HepG2 (cell line): ENCODE results near the gene MMP23B. TPM values are rescaled to one million over a fixed set of nuclear protein-coding genes. Genes with fewer than 3 reads are reported as not detected.

Experiments used
- CBX2 ChIP-seq, 2 experiments: fragments of 200-600 bp in 1 of 2; sonication (generic); formaldehyde crosslinking in 1 of 2; IDR thresholded peaks; 2 replicates each; pipeline versions ENCODE4 v1.7.0 to v1.8.1; 2018 to 2022; ENCODE audit warnings: low read depth in 2 of 2, low read length in 1 of 2, mild to moderate bottlenecking in 1 of 2, missing genetic modification reagents in 1 of 2
- CEBPG ChIP-seq: IDR thresholded peaks from 2 replicates; pipeline ENCODE4 v1.6.1; 2016
- ERF ChIP-seq: IDR thresholded peaks from 2 replicates; pipeline ENCODE4 v1.6.1; 2018; ENCODE audit warnings: missing biosample characterization, missing genetic modification reagents
- GLI4 ChIP-seq: sonication (generic); formaldehyde crosslinking; IDR thresholded peaks from 2 replicates; pipeline ENCODE4 v1.5.1; 2020; ENCODE audit warnings: missing genetic modification reagents, mild to moderate bottlenecking, moderate library complexity, borderline replicate concordance
- HDAC1 ChIP-seq: sonication (generic); formaldehyde crosslinking; IDR thresholded peaks from 2 replicates; pipeline ENCODE4 v1.5.1; 2020; ENCODE audit warnings: mild to moderate bottlenecking, missing genetic modification reagents
- PAWR ChIP-seq: sonication (generic); formaldehyde crosslinking; IDR thresholded peaks from 2 replicates; pipeline ENCODE4 v1.4.0; 2020; ENCODE audit warnings: missing genetic modification reagents, mild to moderate bottlenecking, borderline replicate concordance
- POLR2G ChIP-seq: fragments of 200-400 bp; formaldehyde crosslinking; IDR thresholded peaks from 2 replicates; pipeline ENCODE4 v1.6.1; 2018; ENCODE audit warnings: mild to moderate bottlenecking, low read depth, low read length, moderate library complexity
- PPARG ChIP-seq: conservative IDR thresholded peaks from 2 replicates; pipeline ENCODE4 v1.6.1; 2016; ENCODE audit warnings: missing biosample characterization, missing genetic modification reagents
- RAD51 ChIP-seq: fragments of 450-650 bp; IDR thresholded peaks from 2 replicates; pipeline ENCODE4 v1.6.1; 2016; ENCODE audit warnings: borderline replicate concordance
- RARA ChIP-seq: IDR thresholded peaks from 2 replicates; pipeline ENCODE4 v1.6.1; 2016; ENCODE audit warnings: missing genetic modification reagents, missing compliant biosample characterization
- SALL1 ChIP-seq: sonication (generic); formaldehyde crosslinking; IDR thresholded peaks from 2 replicates; pipeline ENCODE4 v1.8.0; 2022; ENCODE audit warnings: mild to moderate bottlenecking, missing genetic modification reagents
- SP1 ChIP-seq, 2 experiments: fragments of 450-650 bp in 1 of 2; sonication (generic) in 1 of 2; formaldehyde crosslinking in 1 of 2; IDR thresholded peaks; 2 replicates each; pipeline versions ENCODE4 v1.4.0 to v1.6.1; 2016 to 2020; ENCODE audit warnings: missing genetic modification reagents in 1 of 2
- ZBTB21 ChIP-seq: sonication (generic); formaldehyde crosslinking; IDR thresholded peaks from 2 replicates; pipeline ENCODE4 v1.4.0; 2020; ENCODE audit warnings: missing genetic modification reagents
- ZBTB42 ChIP-seq: sonication (generic); formaldehyde crosslinking; IDR thresholded peaks from 2 replicates; pipeline ENCODE4 v1.5.0; 2020; ENCODE audit warnings: mild to moderate bottlenecking, missing genetic modification reagents
- ZNF331 ChIP-seq: sonication (generic); formaldehyde crosslinking; IDR thresholded peaks from 2 replicates; pipeline ENCODE4 v1.4.0; 2020; ENCODE audit warnings: missing genetic modification reagents
- ZNF343 ChIP-seq: sonication (generic); formaldehyde crosslinking; IDR thresholded peaks from 2 replicates; pipeline ENCODE4 v1.4.0; 2020; ENCODE audit warnings: mild to moderate bottlenecking, missing genetic modification reagents
- ZNF350 ChIP-seq: sonication (generic); formaldehyde crosslinking; IDR thresholded peaks from 2 replicates; pipeline ENCODE4 v1.4.0; 2020; ENCODE audit warnings: mild to moderate bottlenecking, low read depth, missing genetic modification reagents, borderline replicate concordance
- ZNF44 ChIP-seq: sonication (generic); formaldehyde crosslinking; IDR thresholded peaks from 2 replicates; pipeline ENCODE4 v1.5.1; 2020; ENCODE audit warnings: mild to moderate bottlenecking, missing genetic modification reagents
- ZNF678 ChIP-seq: sonication (generic); formaldehyde crosslinking; IDR thresholded peaks from 2 replicates; pipeline ENCODE4 v1.4.0; 2020; ENCODE audit warnings: mild to moderate bottlenecking, missing genetic modification reagents
- ZNF775 ChIP-seq: sonication (generic); formaldehyde crosslinking; IDR thresholded peaks from 2 replicates; pipeline ENCODE4 v1.4.0; 2020; ENCODE audit warnings: missing genetic modification reagents, mild to moderate bottlenecking, moderate library complexity, borderline replicate concordance
- ZNF788 ChIP-seq: sonication (generic); formaldehyde crosslinking; IDR thresholded peaks from 2 replicates; pipeline ENCODE4 v1.5.0; 2020; ENCODE audit warnings: mild to moderate bottlenecking, missing genetic modification reagents, borderline replicate concordance
- ZSCAN21 ChIP-seq: sonication (generic); formaldehyde crosslinking; IDR thresholded peaks from 2 replicates; pipeline ENCODE4 v1.8.0; 2022; ENCODE audit warnings: mild to moderate bottlenecking, missing genetic modification reagents, moderate library complexity, borderline replicate concordance
- polyA plus RNA-seq, 8 experiments: library from polyadenylated mRNA; depleted of rRNA in 3 of 8; stranded (reverse) in 7 of 8; unstranded in 1 of 8; fragments of >200 nt; fragmentation: Illumina TruSeq in 4 of 8; extraction: Trizol in 4 of 8; gene quantifications; 2 replicates each; pipeline versions ENCODE4 v1.2.1 to v1.2.3, GENCODE V29; 2011 to 2016; ENCODE audit warnings: low read depth in 4 of 8, missing spikeins in 1 of 8, mixed read lengths in 1 of 8; ENCODE audit not compliant: insufficient read depth in 1 of 8
- total RNA-seq, 5 experiments: library from RNA; depleted of rRNA; stranded (reverse); fragments of >200 nt; fragmentation: Illumina TruSeq; extraction: Trizol; gene quantifications; 2 replicates each; pipeline ENCODE4 v1.2.3, GENCODE V29; 2016; ENCODE audit warnings: low read depth in 1 of 5
- TF ChIP-seq, protein P1 (sequence below): sonication (generic); formaldehyde crosslinking; IDR thresholded peaks from 2 replicates; pipeline ENCODE4 v1.4.0; 2020; ENCODE audit warnings: mild to moderate bottlenecking, missing genetic modification reagents
- TF ChIP-seq, protein P2 (sequence below): sonication (generic); formaldehyde crosslinking; IDR thresholded peaks from 2 replicates; pipeline ENCODE4 v1.8.0; 2022; ENCODE audit warnings: mild to moderate bottlenecking, missing genetic modification reagents
- TF ChIP-seq, protein P3 (sequence below): sonication (generic); formaldehyde crosslinking; IDR thresholded peaks from 2 replicates; pipeline ENCODE4 v1.4.0; 2020; ENCODE audit warnings: missing genetic modification reagents

The MMP23B gene
- total and polyA plus RNA-seq, 2 of the 13 experiments (the other 11 are each of a cell fraction or from before 2014, with no cell fraction given), result 0.61 to 0.75 TPM

DNA sequence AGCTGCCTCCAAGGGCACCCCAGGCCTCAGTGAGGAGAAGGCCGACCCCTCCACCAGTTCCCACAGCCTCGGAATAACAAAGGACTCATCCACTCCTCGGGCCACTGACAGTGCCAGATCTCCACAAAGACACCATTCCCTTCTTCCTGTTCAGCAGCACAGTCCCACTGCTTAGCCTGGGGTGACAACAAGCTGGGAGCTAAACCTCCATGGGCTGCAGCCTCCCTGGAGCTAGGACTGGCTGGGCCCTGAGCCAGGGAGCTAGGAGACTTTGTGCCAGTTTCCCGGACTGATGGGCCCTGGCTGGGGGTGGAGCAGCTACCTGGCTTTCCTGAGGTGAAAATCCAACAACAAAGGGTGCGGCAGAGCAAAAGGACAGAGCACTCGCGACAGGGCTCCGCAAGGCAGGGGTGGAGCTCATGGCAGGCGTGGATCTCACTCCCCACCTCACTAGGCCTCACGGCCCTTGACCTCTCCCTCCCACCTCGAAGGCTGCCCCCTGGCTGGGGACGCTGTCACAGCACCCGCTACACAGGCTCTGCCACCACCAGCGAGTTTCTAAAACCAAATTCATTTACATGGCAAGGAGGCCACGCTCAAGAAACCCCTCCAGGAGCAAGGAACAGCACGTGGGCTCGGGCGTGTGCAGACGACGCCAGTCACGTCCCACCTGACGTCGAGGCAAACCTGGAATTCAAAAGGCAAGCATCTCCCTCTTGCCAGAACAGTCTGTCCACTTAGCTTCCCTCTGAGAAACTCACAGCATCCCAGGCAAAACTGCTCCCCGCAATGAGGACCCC is 46.8 kb downstream of the MMP23B start (continued):
- TF ChIP-seq, protein P1, sequence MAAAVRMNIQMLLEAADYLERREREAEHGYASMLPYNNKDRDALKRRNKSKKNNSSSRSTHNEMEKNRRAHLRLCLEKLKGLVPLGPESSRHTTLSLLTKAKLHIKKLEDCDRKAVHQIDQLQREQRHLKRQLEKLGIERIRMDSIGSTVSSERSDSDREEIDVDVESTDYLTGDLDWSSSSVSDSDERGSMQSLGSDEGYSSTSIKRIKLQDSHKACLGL (CRISPR knock-in tag), result peak; percentile 78
- TF ChIP-seq ZNF788 (peak; percentile 75; the same call in 1 of the 2 replicates), ZNF44 (CRISPR knock-in tag) (no peak), ZSCAN21 (CRISPR knock-in tag) (peak; percentile 93), ZBTB21 (CRISPR knock-in tag) (peak; percentile 42; the same call in 1 of the 2 replicates), ZNF678 (0 out of 2 replicates have a peak, but pooled peaks have one; percentile 83), CBX2 (IDR thresholded peaks at IDR 0.05; ENCODE audit: low read depth, low read length) (no peak), CBX2 (CRISPR knock-in tag; IDR thresholded peaks at IDR 0.05; ENCODE audit: low read depth) (no peak), ZBTB42 (CRISPR knock-in tag) (0 out of 2 replicates have a peak, but pooled peaks have one; percentile 37), GLI4 (CRISPR knock-in tag) (no peak), ZNF775 (CRISPR knock-in tag) (0 out of 2 replicates have a peak, but pooled peaks have one; percentile 29), ZNF343 (CRISPR knock-in tag) (0 out of 2 replicates have a peak, but pooled peaks have one; percentile 44), PAWR (CRISPR knock-in tag) (0 out of 2 replicates have a peak, but pooled peaks have one; percentile 72), CEBPG (CRISPR knock-in tag) (no peak), SP1 (IDR thresholded peaks at IDR 0.05) (no peak), SP1 (CRISPR knock-in tag; IDR thresholded peaks at IDR 0.05) (peak; percentile 45; the same call in 1 of the 2 replicates), POLR2G (peak; percentile 43; the same call in 1 of the 2 replicates), PPARG (peak; percentile 50; the same call in 1 of the 2 replicates), ZNF350 (peak; percentile 75), ERF (peak; percentile 69), SALL1 (CRISPR knock-in tag) (peak; percentile 87), RARA (CRISPR knock-in tag) (peak; percentile 80; the same call in 1 of the 2 replicates), HDAC1 (peak; percentile 75), ZNF331 (CRISPR knock-in tag) (peak; percentile 71; the same call in 1 of the 2 replicates), RAD51 (no peak)
- TF ChIP-seq, protein P2, sequence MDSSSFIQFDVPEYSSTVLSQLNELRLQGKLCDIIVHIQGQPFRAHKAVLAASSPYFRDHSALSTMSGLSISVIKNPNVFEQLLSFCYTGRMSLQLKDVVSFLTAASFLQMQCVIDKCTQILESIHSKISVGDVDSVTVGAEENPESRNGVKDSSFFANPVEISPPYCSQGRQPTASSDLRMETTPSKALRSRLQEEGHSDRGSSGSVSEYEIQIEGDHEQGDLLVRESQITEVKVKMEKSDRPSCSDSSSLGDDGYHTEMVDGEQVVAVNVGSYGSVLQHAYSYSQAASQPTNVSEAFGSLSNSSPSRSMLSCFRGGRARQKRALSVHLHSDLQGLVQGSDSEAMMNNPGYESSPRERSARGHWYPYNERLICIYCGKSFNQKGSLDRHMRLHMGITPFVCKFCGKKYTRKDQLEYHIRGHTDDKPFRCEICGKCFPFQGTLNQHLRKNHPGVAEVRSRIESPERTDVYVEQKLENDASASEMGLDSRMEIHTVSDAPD (CRISPR knock-in tag), result 0 out of 2 replicates have a peak, but pooled peaks have one; percentile 39
- TF ChIP-seq, protein P3, sequence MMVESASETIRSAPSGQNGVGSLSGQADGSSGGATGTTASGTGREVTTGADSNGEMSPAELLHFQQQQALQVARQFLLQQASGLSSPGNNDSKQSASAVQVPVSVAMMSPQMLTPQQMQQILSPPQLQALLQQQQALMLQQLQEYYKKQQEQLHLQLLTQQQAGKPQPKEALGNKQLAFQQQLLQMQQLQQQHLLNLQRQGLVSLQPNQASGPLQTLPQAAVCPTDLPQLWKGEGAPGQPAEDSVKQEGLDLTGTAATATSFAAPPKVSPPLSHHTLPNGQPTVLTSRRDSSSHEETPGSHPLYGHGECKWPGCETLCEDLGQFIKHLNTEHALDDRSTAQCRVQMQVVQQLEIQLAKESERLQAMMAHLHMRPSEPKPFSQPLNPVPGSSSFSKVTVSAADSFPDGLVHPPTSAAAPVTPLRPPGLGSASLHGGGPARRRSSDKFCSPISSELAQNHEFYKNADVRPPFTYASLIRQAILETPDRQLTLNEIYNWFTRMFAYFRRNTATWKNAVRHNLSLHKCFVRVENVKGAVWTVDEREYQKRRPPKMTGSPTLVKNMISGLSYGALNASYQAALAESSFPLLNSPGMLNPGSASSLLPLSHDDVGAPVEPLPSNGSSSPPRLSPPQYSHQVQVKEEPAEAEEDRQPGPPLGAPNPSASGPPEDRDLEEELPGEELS (CRISPR knock-in tag), result peak; percentile 23; the same call in 1 of the 2 replicates
